ENCODE results near the gene STK32C. TPM values are rescaled to one million over a fixed set of nuclear protein-coding genes. Genes with fewer than 3 reads are reported as not detected.
A peak's percentile ranks its signal among the peaks of the same experiment; 100 is the strongest.

STK32C gene
- total RNA-seq, 2 donors from 2014 or later = 0.78 to 4.0 TPM

DNA sequence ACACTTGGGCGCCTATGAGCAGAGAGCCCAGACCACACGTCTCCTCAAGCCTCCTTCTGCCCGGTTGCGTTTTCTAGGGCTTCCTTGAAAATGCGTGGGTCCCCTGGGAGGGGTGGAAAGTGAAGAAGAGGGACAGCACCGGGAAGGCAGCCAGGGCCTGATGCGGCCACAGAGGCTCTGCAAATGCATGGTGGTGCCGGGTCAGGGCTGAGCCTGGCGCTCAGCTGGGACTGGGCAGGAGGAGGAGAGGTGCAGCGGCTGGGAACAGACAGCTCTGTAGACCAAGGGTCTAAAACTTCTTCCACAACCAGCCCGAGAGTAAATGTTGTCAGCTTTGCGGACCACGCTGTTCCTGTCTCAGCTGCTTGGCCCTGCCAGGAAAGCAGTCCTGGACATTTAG is 119.4 kb downstream of the STK32C start:
- Histone ChIP-seq H3K4me1 (peaks cover 23% of the 10 kb centered on the region), H3K27ac (no peak overlapping the region), H3K4me3 (no peak overlapping the region), H3K27me3 (peaks cover 0 to 28% of the 10 kb centered on the region in 2 donors), H3K9me3 (no peaks in the 10 kb centered on the region), H3K36me3 (replicated peaks in 1 of 2; ENCODE audit: insufficient read depth in 1 of 2, low read depth in 2 of 2) (no peaks in the 10 kb centered on the region)
- 52 to 59% methylated on average over 13 of the region's 13 CpGs for WGBS, 2 donors
- ATAC-seq = no peak
- TF ChIP-seq CTCF (IDR thresholded peaks at IDR 0.05) (no peak), POLR2A (IDR thresholded peaks at IDR 0.05) (no peak)
- no peak for DNase-seq
- intact Hi-C loops (cut with DNase I) = no loop called here

GRCh38 chr10:132187430-132188138 is 120.2 kb downstream of the STK32C start:
- no peak for TF ChIP-seq CTCF (IDR thresholded peaks at IDR 0.05)
- no peak for DNase-seq
- Histone ChIP-seq H3K36me3 (replicated peaks in 1 of 2; ENCODE audit: insufficient read depth in 1 of 2, low read depth in 2 of 2) (no peaks in the 10 kb centered on the region), H3K27ac (no peak overlapping the region), H3K4me1 (peaks cover 23% of the 10 kb centered on the region), H3K9me3 (no peaks in the 10 kb centered on the region), H3K4me3 (no peak overlapping the region), H3K27me3 (peaks cover 0 to 28% of the 10 kb centered on the region in 2 donors)
- intact Hi-C loops (cut with DNase I) = no loop called here
- no peak for ATAC-seq
- WGBS, 2 donors = 4% methylated on average over 52 of the region's 58 CpGs; no CpG with 5 or more reads in 1 of the 2 donors

- Histone ChIP-seq H3K27ac (no peak within 1 kb of the TSS), H3K4me3 (peak within 1 kb of the TSS in 1 of 2 donors; percentile 12), H3K9me3 (no peaks in the 10 kb centered on the region), H3K27me3 (peaks cover 0 to 28% of the 10 kb centered on the region in 2 donors), H3K4me1 (peaks cover 23% of the 10 kb centered on the region), H3K36me3 (replicated peaks in 1 of 2; ENCODE audit: insufficient read depth in 1 of 2, low read depth in 2 of 2) (no peaks in the 10 kb centered on the region)
- intact Hi-C loops (cut with DNase I) = no loop called here
- no peak for DNase-seq
- TF ChIP-seq CTCF (IDR thresholded peaks at IDR 0.05) (no peak), POLR2A (IDR thresholded peaks at IDR 0.05) (no peak)
- ATAC-seq = no peak
- 5% methylated on average over 56 of the region's 109 CpGs; no CpG with 5 or more reads in 1 of the 2 donors for WGBS, 2 donors
Measured at GRCh38 chr10:132186488-132187429, 121.0 kb downstream of the STK32C start, which contains the start of gene DPYSL4. DPYSL4 (plus strand) TSS chr10:132186948; CDS start chr10:132187064, 116 bp downstream.

GRCh38 chr10:132185601-132186487 is 121.9 kb downstream of the STK32C start:
- DNase-seq = peak; percentile 44 to 69 (median 62)
- no peaks in the 10 kb centered on the region for H3K9me3 ChIP-seq
- H3K4me3 ChIP-seq = peak overlapping the region in 1 of 2 donors; percentile 12
- no peaks in the 10 kb centered on the region for H3K36me3 ChIP-seq (replicated peaks in 1 of 2; ENCODE audit: insufficient read depth in 1 of 2, low read depth in 2 of 2)
- H3K27ac ChIP-seq = no peak overlapping the region
- peaks cover 23% of the 10 kb centered on the region for H3K4me1 ChIP-seq
- ATAC-seq = peak; percentile 82
- WGBS, 2 donors = 4 to 10% methylated on average over 4 to 82 of the region's 99 CpGs
- intact Hi-C loops (cut with DNase I) = no loop called here
- H3K27me3 ChIP-seq = peaks cover 0 to 28% of the 10 kb centered on the region in 2 donors
- no peak for TF ChIP-seq POLR2A (IDR thresholded peaks at IDR 0.05)
- TF ChIP-seq CTCF (IDR thresholded peaks at IDR 0.05) = no peak

All from body of pancreas (tissue), 4 donors.